ENCODE data around the gene ATXN7L1.

The ATXN7L1 gene

DNA sequence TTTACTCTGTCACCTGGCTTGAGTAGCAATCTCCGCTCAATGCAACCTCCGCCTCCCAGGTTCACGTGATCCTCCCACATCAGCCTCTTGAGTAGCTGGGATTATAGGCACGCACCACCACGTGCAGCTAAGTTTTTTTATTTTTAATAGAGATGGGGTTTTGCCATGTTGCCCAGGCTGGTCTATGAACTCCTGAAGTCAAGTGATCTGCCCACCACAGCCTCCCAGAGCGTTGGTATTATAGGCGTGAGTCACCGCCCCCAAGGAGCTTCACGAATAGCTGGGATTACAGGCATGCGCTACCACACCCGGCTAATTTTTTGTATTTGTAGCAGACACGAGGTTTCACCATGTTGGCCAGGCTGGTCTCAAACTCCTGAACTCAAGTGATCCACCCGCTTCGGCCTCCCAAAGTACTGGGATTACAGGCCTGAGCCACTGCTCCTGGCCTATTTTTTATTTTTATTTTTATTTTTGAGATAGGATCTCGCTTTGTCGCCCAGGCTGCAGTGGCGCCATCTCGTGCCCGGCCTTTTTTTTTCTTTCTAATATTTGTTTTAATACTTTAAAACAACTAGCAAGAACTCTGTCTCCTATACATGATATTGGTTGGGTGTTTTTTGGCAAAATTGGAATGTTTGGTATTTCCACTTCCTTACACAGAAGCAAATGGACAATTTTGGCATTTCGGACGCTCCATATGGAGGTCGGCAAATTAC, 296.2 kb downstream of the ATXN7L1 start:
- Histone ChIP-seq H3K4me2 (ENCODE audit: low read depth, low read length) (no peak overlapping the region), H3K4me3 (ENCODE audit: low read length) (no peak overlapping the region)
- no peak for DNase-seq

GRCh38 chr7:105578496-105578895, 297.9 kb downstream of the ATXN7L1 start:
- TF ChIP-seq, protein P1, sequence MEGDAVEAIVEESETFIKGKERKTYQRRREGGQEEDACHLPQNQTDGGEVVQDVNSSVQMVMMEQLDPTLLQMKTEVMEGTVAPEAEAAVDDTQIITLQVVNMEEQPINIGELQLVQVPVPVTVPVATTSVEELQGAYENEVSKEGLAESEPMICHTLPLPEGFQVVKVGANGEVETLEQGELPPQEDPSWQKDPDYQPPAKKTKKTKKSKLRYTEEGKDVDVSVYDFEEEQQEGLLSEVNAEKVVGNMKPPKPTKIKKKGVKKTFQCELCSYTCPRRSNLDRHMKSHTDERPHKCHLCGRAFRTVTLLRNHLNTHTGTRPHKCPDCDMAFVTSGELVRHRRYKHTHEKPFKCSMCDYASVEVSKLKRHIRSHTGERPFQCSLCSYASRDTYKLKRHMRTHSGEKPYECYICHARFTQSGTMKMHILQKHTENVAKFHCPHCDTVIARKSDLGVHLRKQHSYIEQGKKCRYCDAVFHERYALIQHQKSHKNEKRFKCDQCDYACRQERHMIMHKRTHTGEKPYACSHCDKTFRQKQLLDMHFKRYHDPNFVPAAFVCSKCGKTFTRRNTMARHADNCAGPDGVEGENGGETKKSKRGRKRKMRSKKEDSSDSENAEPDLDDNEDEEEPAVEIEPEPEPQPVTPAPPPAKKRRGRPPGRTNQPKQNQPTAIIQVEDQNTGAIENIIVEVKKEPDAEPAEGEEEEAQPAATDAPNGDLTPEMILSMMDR (IDR thresholded peaks at IDR 0.05; ENCODE audit: low read length): no peak
- no peak for TF ChIP-seq EZH2phosphoT487 (IDR thresholded peaks at IDR 0.05; ENCODE audit: low read length)
- TF ChIP-seq EZH2 (optimal IDR thresholded peaks at IDR 0.05; ENCODE audit: low read depth, low read length): no peak
- DNase-seq: no peak
- H3K27ac ChIP-seq (ENCODE audit: low read length): no peak overlapping the region

More for the DNA sequence above, 296.2 kb downstream of the ATXN7L1 start:
- H3F3A ChIP-seq (ENCODE audit: insufficient read depth, low read length): no peaks in the 10 kb centered on the region
- no peaks in the 10 kb centered on the region for H3K4me1 ChIP-seq (ENCODE audit: low read length)
- H3K27me3 ChIP-seq (replicated peaks; ENCODE audit: insufficient read depth, low read length): no peaks in the 10 kb centered on the region
- H3K79me2 ChIP-seq (ENCODE audit: low read length): no peaks in the 10 kb centered on the region
- no peak overlapping the region for H3K9ac ChIP-seq (ENCODE audit: low read length)
- no peak overlapping the region for H2AFZ ChIP-seq (ENCODE audit: low read length)
- H3K36me3 ChIP-seq (replicated peaks; ENCODE audit: insufficient read depth, low read length): no peaks in the 10 kb centered on the region
- H3K9me2 ChIP-seq (replicated peaks; ENCODE audit: insufficient read depth, low read length): no peaks in the 10 kb centered on the region
- TF ChIP-seq EZH2 (optimal IDR thresholded peaks at IDR 0.05; ENCODE audit: low read depth, low read length): no peak
- no peak for TF ChIP-seq EZH2phosphoT487 (IDR thresholded peaks at IDR 0.05; ENCODE audit: low read length)
- TF ChIP-seq, protein P1 (IDR thresholded peaks at IDR 0.05; ENCODE audit: low read length): no peak
- no peaks in the 10 kb centered on the region for H4K20me1 ChIP-seq (ENCODE audit: insufficient read depth, low read length)
- H3K9me3 ChIP-seq (replicated peaks; ENCODE audit: insufficient read depth, low read length): no peaks in the 10 kb centered on the region
- no peak overlapping the region for H3K27ac ChIP-seq (ENCODE audit: low read length)

DNA sequence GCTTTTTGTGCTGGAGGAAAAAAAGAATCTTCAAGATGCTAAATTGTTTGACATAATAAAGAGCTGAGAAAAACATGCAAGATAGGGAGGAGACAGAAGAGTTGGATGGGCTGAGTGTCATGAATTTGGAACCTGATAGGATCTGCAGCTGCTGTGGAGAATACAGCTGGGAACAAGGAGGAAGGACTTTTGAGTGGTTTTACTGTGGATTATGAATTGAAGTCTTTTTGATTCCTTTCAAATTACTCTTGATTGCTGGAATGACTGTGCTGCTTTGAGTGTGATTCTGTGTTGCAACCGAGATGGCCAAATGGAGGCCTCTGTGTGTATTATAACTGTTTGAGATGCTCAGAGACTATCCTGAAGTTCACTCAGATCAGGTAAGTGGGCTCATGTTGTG, 299.1 kb downstream of the ATXN7L1 start:
- no peaks in the 10 kb centered on the region for H3K4me1 ChIP-seq (ENCODE audit: low read length)
- no peak overlapping the region for H2AFZ ChIP-seq (ENCODE audit: low read length)
- no peak for DNase-seq
- H3K4me3 ChIP-seq (ENCODE audit: low read length): no peak overlapping the region
- H3K9me3 ChIP-seq (replicated peaks; ENCODE audit: insufficient read depth, low read length): no peaks in the 10 kb centered on the region
- no peaks in the 10 kb centered on the region for H3K36me3 ChIP-seq (replicated peaks; ENCODE audit: insufficient read depth, low read length)
- no peaks in the 10 kb centered on the region for H3K27me3 ChIP-seq (replicated peaks; ENCODE audit: insufficient read depth, low read length)
- no peak overlapping the region for H3K4me2 ChIP-seq (ENCODE audit: low read depth, low read length)
- H3K27ac ChIP-seq (ENCODE audit: low read length): no peak overlapping the region
- no peaks in the 10 kb centered on the region for H4K20me1 ChIP-seq (ENCODE audit: insufficient read depth, low read length)
- no peaks in the 10 kb centered on the region for H3F3A ChIP-seq (ENCODE audit: insufficient read depth, low read length)
- no peaks in the 10 kb centered on the region for H3K79me2 ChIP-seq (ENCODE audit: low read length)
- H3K9ac ChIP-seq (ENCODE audit: low read length): no peak overlapping the region
- TF ChIP-seq EZH2phosphoT487 (IDR thresholded peaks at IDR 0.05; ENCODE audit: low read length) (no peak), EZH2 (optimal IDR thresholded peaks at IDR 0.05; ENCODE audit: low read depth, low read length) (no peak)
- TF ChIP-seq, protein P1 (IDR thresholded peaks at IDR 0.05; ENCODE audit: low read length): no peak
- no peaks in the 10 kb centered on the region for H3K9me2 ChIP-seq (replicated peaks; ENCODE audit: insufficient read depth, low read length)

More at GRCh38 chr7:105578496-105578895, 297.9 kb downstream of the ATXN7L1 start:
- H4K20me1 ChIP-seq (ENCODE audit: insufficient read depth, low read length): no peaks in the 10 kb centered on the region
- H3K4me2 ChIP-seq (ENCODE audit: low read depth, low read length): no peak overlapping the region
- no peaks in the 10 kb centered on the region for H3K9me3 ChIP-seq (replicated peaks; ENCODE audit: insufficient read depth, low read length)
- no peaks in the 10 kb centered on the region for H3K36me3 ChIP-seq (replicated peaks; ENCODE audit: insufficient read depth, low read length)
- H3K79me2 ChIP-seq (ENCODE audit: low read length): no peaks in the 10 kb centered on the region
- H3K9me2 ChIP-seq (replicated peaks; ENCODE audit: insufficient read depth, low read length): no peaks in the 10 kb centered on the region
- H3K27me3 ChIP-seq (replicated peaks; ENCODE audit: insufficient read depth, low read length): no peaks in the 10 kb centered on the region
- no peak overlapping the region for H2AFZ ChIP-seq (ENCODE audit: low read length)
- H3K4me1 ChIP-seq (ENCODE audit: low read length): no peaks in the 10 kb centered on the region
- no peak overlapping the region for H3K4me3 ChIP-seq (ENCODE audit: low read length)
- H3K9ac ChIP-seq (ENCODE audit: low read length): no peak overlapping the region
- H3F3A ChIP-seq (ENCODE audit: insufficient read depth, low read length): no peaks in the 10 kb centered on the region

Data from MM.1S (cell line).